HepG2 (cell line): ENCODE results near the gene DDR1. TPM values are rescaled to one million over a fixed set of nuclear protein-coding genes. Genes with fewer than 3 reads are reported as not detected.
A peak's percentile ranks its signal among the peaks of the same experiment; 100 is the strongest.

ENCODE experiments used
- AGO1 ChIP-seq: fragments of 200-400 bp; formaldehyde crosslinking; IDR thresholded peaks from 2 replicates; pipeline ENCODE4 v1.6.1; 2017; ENCODE audit warnings: mild to moderate bottlenecking, low read depth, low read length, moderate library complexity; ENCODE audit not compliant: poor library complexity, severe bottlenecking
- ERF ChIP-seq: IDR thresholded peaks from 2 replicates; pipeline ENCODE4 v1.6.1; 2018; ENCODE audit warnings: missing biosample characterization, missing genetic modification reagents
- ESRRA ChIP-seq: sonication (generic); formaldehyde crosslinking; IDR thresholded peaks from 2 replicates; pipeline ENCODE4 v1.5.1; 2020; ENCODE audit warnings: mild to moderate bottlenecking, low read depth, missing genetic modification reagents
- HINFP ChIP-seq: sonication (generic); formaldehyde crosslinking; IDR thresholded peaks from 2 replicates; pipeline ENCODE4 v1.4.0; 2020; ENCODE audit warnings: low read depth, mild to moderate bottlenecking, missing genetic modification reagents
- HIVEP1 ChIP-seq: sonication (generic); formaldehyde crosslinking; IDR thresholded peaks from 2 replicates; pipeline ENCODE4 v1.4.0; 2020; ENCODE audit warnings: mild to moderate bottlenecking, missing genetic modification reagents
- MEIS1 ChIP-seq: sonication (generic); formaldehyde crosslinking; IDR thresholded peaks from 2 replicates; pipeline ENCODE4 v1.9.0; 2021; ENCODE audit warnings: mild to moderate bottlenecking, missing genetic modification reagents, moderate library complexity, borderline replicate concordance
- MIXL1 ChIP-seq: IDR thresholded peaks from 2 replicates; pipeline ENCODE4 v1.6.1; 2016
- MYNN ChIP-seq: sonication (generic); formaldehyde crosslinking; IDR thresholded peaks from 2 replicates; pipeline ENCODE4 v1.4.0; 2020; ENCODE audit warnings: mild to moderate bottlenecking, low read depth, missing genetic modification reagents
- MYPOP ChIP-seq: sonication (generic); formaldehyde crosslinking; IDR thresholded peaks from 2 replicates; pipeline ENCODE4 v1.8.1; 2023; ENCODE audit warnings: mild to moderate bottlenecking, moderate library complexity, missing genetic modification reagents
- NFIB ChIP-seq: sonication (generic); formaldehyde crosslinking; IDR thresholded peaks from 2 replicates; pipeline ENCODE4 v1.9.0; 2021; ENCODE audit warnings: missing genetic modification reagents, mild to moderate bottlenecking, borderline replicate concordance
- NFKB2 ChIP-seq: sonication (generic); formaldehyde crosslinking; IDR thresholded peaks from 2 replicates; pipeline ENCODE4 v1.4.0; 2020; ENCODE audit warnings: missing genetic modification reagents, borderline replicate concordance
- NRL ChIP-seq: sonication (generic); formaldehyde crosslinking; IDR thresholded peaks from 2 replicates; pipeline ENCODE4 v1.5.0; 2020; ENCODE audit warnings: missing genetic modification reagents, mild to moderate bottlenecking, moderate library complexity, borderline replicate concordance
- PATZ1 ChIP-seq: sonication (generic); formaldehyde crosslinking; IDR thresholded peaks from 2 replicates; pipeline ENCODE4 v1.4.0; 2020; ENCODE audit warnings: missing genetic modification reagents
- SETDB1 ChIP-seq: sonication (generic); formaldehyde crosslinking; IDR thresholded peaks from 2 replicates; pipeline ENCODE4 v1.5.1; 2020; ENCODE audit warnings: missing genetic modification reagents, mild to moderate bottlenecking, borderline replicate concordance
- STAT6 ChIP-seq: sonication (generic); formaldehyde crosslinking; IDR thresholded peaks from 2 replicates; pipeline ENCODE4 v1.4.0; 2020; ENCODE audit warnings: missing genetic modification reagents, mild to moderate bottlenecking, borderline replicate concordance
- SYNCRIP ChIP-seq: fragments of 200-400 bp; formaldehyde crosslinking; IDR thresholded peaks from 2 replicates; pipeline ENCODE4 v1.6.1; 2018; ENCODE audit warnings: mild to moderate bottlenecking, low read depth, low read length; ENCODE audit not compliant: insufficient read depth
- U2AF2 ChIP-seq: fragments of 200-400 bp; formaldehyde crosslinking; IDR thresholded peaks from 2 replicates; pipeline ENCODE4 v1.6.1; 2017; ENCODE audit warnings: low read depth, mild to moderate bottlenecking, low read length
- ZNF225 ChIP-seq: sonication (generic); formaldehyde crosslinking; IDR thresholded peaks from 2 replicates; pipeline ENCODE4 v1.4.0; 2020; ENCODE audit warnings: mild to moderate bottlenecking, missing genetic modification reagents
- ZNF3 ChIP-seq: IDR thresholded peaks from 2 replicates; pipeline ENCODE4 v1.7.0; 2017; ENCODE audit warnings: inconsistent platforms
- ZNF326 ChIP-seq: sonication (generic); formaldehyde crosslinking; IDR thresholded peaks from 2 replicates; pipeline ENCODE4 v1.4.0; 2020; ENCODE audit warnings: missing genetic modification reagents, borderline replicate concordance
- ZNF878 ChIP-seq: sonication (generic); formaldehyde crosslinking; IDR thresholded peaks from 2 replicates; pipeline ENCODE4 v1.8.1; 2023; ENCODE audit warnings: mild to moderate bottlenecking, missing genetic modification reagents, moderate library complexity
- ZSCAN12 ChIP-seq: sonication (generic); formaldehyde crosslinking; IDR thresholded peaks from 2 replicates; pipeline ENCODE4 v1.9.0; 2021; ENCODE audit warnings: mild to moderate bottlenecking, missing genetic modification reagents
- ZSCAN20 ChIP-seq: sonication (generic); formaldehyde crosslinking; IDR thresholded peaks from 2 replicates; pipeline ENCODE4 v1.4.0; 2020; ENCODE audit warnings: missing genetic modification reagents, mild to moderate bottlenecking, borderline replicate concordance
- polyA plus RNA-seq, 8 experiments: library from polyadenylated mRNA; depleted of rRNA in 3 of 8; stranded (reverse) in 7 of 8; unstranded in 1 of 8; fragments of >200 nt; fragmentation: Illumina TruSeq in 4 of 8; extraction: Trizol in 4 of 8; gene quantifications; 2 replicates each; pipeline versions ENCODE4 v1.2.1 to v1.2.3, GENCODE V29; 2011 to 2016; ENCODE audit warnings: low read depth in 4 of 8, missing spikeins in 1 of 8, mixed read lengths in 1 of 8; ENCODE audit not compliant: insufficient read depth in 1 of 8
- total RNA-seq, 5 experiments: library from RNA; depleted of rRNA; stranded (reverse); fragments of >200 nt; fragmentation: Illumina TruSeq; extraction: Trizol; gene quantifications; 2 replicates each; pipeline ENCODE4 v1.2.3, GENCODE V29; 2016; ENCODE audit warnings: low read depth in 1 of 5

DDR1 gene
- total and polyA plus RNA-seq, 2 of the 13 experiments (the other 11 are each of a cell fraction or from before 2014, with no cell fraction given) = 16.7 to 20.2 TPM

GRCh38 chr6:30885481-30885998 is 1.2 kb downstream of the DDR1 start (continued):
- no peak for TF ChIP-seq ZNF878
- no peak for TF ChIP-seq ZNF326 (CRISPR knock-in tag)
- TF ChIP-seq SETDB1 (CRISPR knock-in tag) = no peak
- TF ChIP-seq AGO1 = no peak
- no peak for TF ChIP-seq SYNCRIP
- no peak for TF ChIP-seq NFIB
- TF ChIP-seq NRL (CRISPR knock-in tag) = no peak
- no peak for TF ChIP-seq ZNF225 (CRISPR knock-in tag)
- TF ChIP-seq MYNN (CRISPR knock-in tag) = no peak
- TF ChIP-seq NFKB2 = 0 out of 2 replicates have a peak, but pooled peaks have one; percentile 10
- no peak for TF ChIP-seq ERF
- TF ChIP-seq STAT6 (CRISPR knock-in tag) = no peak
- no peak for TF ChIP-seq U2AF2
- TF ChIP-seq ZSCAN12 (CRISPR knock-in tag) = no peak
- TF ChIP-seq HINFP (CRISPR knock-in tag) = no peak
- no peak for TF ChIP-seq MYPOP
- TF ChIP-seq PATZ1 (CRISPR knock-in tag) = no peak
- no peak for TF ChIP-seq ESRRA
- TF ChIP-seq ZNF3 (CRISPR knock-in tag) = no peak
- TF ChIP-seq MIXL1 = no peak
- TF ChIP-seq ZSCAN20 (CRISPR knock-in tag) = no peak
- no peak for TF ChIP-seq MEIS1 (CRISPR knock-in tag)
- TF ChIP-seq HIVEP1 = peak; percentile 50; the same call in 1 of the 2 replicates
